A673 (cell line): Measurements from ENCODE around the gene ZNF513.

ENCODE experiments used
- EZH2 ChIP-seq: fragments of 200-600 bp; sonication (generic); IDR thresholded peaks from 2 replicates; pipeline ENCODE4 v1.6.1; 2017; ENCODE audit warnings: borderline replicate concordance, low read depth, mild to moderate bottlenecking, mixed read lengths, antibody characterized with exemption, low read length; ENCODE audit not compliant: poor library complexity, severe bottlenecking
- TF ChIP-seq, protein P1 (sequence below): fragments of 300-800, 200-600 bp; sonication (generic); conservative IDR thresholded peaks from 2 replicates; pipeline ENCODE4 v1.5.1; 2017; ENCODE audit warnings: low read depth, mild to moderate bottlenecking, antibody characterized with exemption, low read length, moderate library complexity, mixed read lengths

DNA sequence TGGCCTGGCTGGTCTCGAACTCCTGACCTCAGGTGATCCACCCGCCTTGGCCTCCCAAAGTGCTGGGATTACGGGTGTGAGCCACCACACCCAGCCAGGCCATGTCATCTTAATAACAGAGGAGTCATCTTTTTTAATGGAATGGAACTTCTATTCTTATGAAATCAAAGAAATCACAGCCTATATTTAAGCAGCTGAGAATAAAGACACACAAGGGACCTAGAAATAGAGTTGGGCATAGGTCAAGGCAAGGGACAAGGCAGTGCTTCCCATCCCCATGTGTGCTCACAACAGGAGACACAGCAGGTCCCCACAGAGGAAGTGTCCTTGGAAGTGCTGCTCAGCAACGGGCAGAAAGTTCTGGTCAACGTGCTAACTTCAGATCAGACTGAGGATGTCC lies 7.0 kb downstream of the ZNF513 start:
- TF ChIP-seq, protein P1, sequence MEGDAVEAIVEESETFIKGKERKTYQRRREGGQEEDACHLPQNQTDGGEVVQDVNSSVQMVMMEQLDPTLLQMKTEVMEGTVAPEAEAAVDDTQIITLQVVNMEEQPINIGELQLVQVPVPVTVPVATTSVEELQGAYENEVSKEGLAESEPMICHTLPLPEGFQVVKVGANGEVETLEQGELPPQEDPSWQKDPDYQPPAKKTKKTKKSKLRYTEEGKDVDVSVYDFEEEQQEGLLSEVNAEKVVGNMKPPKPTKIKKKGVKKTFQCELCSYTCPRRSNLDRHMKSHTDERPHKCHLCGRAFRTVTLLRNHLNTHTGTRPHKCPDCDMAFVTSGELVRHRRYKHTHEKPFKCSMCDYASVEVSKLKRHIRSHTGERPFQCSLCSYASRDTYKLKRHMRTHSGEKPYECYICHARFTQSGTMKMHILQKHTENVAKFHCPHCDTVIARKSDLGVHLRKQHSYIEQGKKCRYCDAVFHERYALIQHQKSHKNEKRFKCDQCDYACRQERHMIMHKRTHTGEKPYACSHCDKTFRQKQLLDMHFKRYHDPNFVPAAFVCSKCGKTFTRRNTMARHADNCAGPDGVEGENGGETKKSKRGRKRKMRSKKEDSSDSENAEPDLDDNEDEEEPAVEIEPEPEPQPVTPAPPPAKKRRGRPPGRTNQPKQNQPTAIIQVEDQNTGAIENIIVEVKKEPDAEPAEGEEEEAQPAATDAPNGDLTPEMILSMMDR = no peak
- TF ChIP-seq EZH2 = no peak
